Fibroblast of villous mesenchyme (primary cell): ENCODE data around the gene ZNF213. TPM values are rescaled to one million over a fixed set of nuclear protein-coding genes. Genes with fewer than 3 reads are reported as not detected.

Experiments
- DNase-seq: peaks from one replicate; pipeline ENCODE4 v3.0.0-alpha.2; 2010; ENCODE audit warnings: low read depth
- H3K4me3 ChIP-seq: 2 replicates; pipeline ENCODE4 v1.5.1; 2011; ENCODE audit warnings: low read depth, mild to moderate bottlenecking, low read length
- total RNA-seq: library from RNA; depleted of rRNA; stranded (reverse); fragments of >200 nt; gene quantifications from 2 replicates; pipeline ENCODE4 v1.2.3, GENCODE V29; 2012
- TF ChIP-seq, protein P1 (sequence below): IDR thresholded peaks from 2 replicates; pipeline ENCODE4 v1.5.1; 2012; ENCODE audit warnings: low read depth, mild to moderate bottlenecking, low read length; ENCODE audit not compliant: insufficient read depth

Gene ZNF213
- total RNA-seq, 1 donor = 3.5 TPM

GRCh38 chr16:3141781-3142311 lies 7.0 kb downstream of the ZNF213 start:
- TF ChIP-seq, protein P1, sequence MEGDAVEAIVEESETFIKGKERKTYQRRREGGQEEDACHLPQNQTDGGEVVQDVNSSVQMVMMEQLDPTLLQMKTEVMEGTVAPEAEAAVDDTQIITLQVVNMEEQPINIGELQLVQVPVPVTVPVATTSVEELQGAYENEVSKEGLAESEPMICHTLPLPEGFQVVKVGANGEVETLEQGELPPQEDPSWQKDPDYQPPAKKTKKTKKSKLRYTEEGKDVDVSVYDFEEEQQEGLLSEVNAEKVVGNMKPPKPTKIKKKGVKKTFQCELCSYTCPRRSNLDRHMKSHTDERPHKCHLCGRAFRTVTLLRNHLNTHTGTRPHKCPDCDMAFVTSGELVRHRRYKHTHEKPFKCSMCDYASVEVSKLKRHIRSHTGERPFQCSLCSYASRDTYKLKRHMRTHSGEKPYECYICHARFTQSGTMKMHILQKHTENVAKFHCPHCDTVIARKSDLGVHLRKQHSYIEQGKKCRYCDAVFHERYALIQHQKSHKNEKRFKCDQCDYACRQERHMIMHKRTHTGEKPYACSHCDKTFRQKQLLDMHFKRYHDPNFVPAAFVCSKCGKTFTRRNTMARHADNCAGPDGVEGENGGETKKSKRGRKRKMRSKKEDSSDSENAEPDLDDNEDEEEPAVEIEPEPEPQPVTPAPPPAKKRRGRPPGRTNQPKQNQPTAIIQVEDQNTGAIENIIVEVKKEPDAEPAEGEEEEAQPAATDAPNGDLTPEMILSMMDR = no peak
- no peak overlapping the region for H3K4me3 ChIP-seq
- DNase-seq = no peak

GRCh38 chr16:3142327-3142726 lies 7.5 kb downstream of the ZNF213 start:
- TF ChIP-seq, protein P1 = no peak
- no peak for DNase-seq
- H3K4me3 ChIP-seq = no peak overlapping the region

- TF ChIP-seq, protein P1 = no peak
- DNase-seq = no peak
- H3K4me3 ChIP-seq = no peak overlapping the region
Observed at GRCh38 chr16:3142770-3143169, 7.9 kb downstream of the ZNF213 start.

DNA sequence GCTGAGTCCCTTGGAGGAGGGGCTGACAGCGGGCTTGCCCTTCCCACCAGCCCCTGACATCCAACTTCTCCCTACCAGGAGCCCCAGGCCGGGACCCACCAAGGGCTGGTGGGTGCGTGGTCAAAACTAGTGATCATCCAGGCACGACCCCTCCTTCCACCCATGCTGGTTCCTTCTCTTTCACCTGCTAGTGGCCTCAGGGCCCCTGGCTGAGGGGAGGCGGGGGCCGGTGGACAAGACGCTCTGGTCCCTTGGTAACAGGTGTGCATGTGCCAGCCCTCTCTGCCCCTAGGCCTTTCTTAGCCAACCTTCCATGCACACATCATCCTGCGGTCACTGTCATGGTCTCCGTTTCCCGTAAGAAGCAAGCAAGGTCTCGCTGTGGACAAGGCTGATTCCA lies 8.4 kb downstream of the ZNF213 start:
- no peak for DNase-seq
- TF ChIP-seq, protein P1 = no peak

GRCh38 chr16:3143598-3144320 lies 8.9 kb downstream of the ZNF213 start:
- TF ChIP-seq, protein P1 = no peak
- no peak for DNase-seq
- no peak overlapping the region for H3K4me3 ChIP-seq

More for the DNA sequence above, 8.4 kb downstream of the ZNF213 start:
- no peak overlapping the region for H3K4me3 ChIP-seq

DNA sequence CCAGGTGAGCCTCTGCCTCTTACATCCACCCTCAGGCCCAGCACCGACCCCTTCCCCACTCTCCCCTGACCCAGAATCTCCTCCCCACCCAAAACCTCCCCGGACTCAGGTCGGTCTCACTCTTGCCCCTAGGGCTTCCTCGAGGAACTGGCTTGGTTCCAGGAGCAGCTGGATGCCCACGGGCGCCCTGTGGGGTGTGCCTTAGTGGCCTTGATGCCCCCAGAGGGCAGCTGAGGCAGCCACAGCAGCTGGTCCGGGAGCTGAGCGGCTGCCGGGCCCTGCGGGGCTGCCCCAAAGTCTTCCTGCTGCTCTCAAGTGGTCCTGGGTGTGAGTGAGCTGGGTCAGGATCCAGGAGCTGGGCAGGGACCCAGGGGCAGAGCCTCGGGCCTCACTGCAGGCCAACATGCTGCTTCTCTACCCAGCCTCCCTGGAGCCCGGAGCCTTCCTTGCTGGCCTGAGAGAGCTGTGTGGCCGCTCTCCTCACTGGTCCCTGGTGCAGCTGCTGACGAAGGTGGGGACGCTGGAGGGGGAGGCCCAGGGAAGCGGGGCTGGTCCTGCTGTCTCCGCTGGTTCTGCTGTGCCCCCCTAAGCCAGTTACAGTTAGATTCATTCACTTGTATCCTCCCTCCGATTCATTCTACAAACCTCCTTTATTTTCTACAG lies 9.6 kb downstream of the ZNF213 start:
- TF ChIP-seq, protein P1 = no peak
- no peak overlapping the region for H3K4me3 ChIP-seq
- DNase-seq = no peak
